ENCODE results near the gene ZBTB49.

The ZBTB49 gene

GRCh38 chr4:4361883-4362282 is 71.8 kb downstream of the ZBTB49 start:
- no peak for DNase-seq

- no peak for DNase-seq
Measured at GRCh38 chr4:4362991-4363697, 73.1 kb downstream of the ZBTB49 start.

- DNase-seq = no peak
Measured at GRCh38 chr4:4364061-4364460, 74.0 kb downstream of the ZBTB49 start.

GRCh38 chr4:4364486-4365208 is 74.6 kb downstream of the ZBTB49 start:
- DNase-seq = no peak

GRCh38 chr4:4368809-4369580 is 78.9 kb downstream of the ZBTB49 start:
- no peak for DNase-seq

Measured in NCI-H1048 (cell line).